Measurements from ENCODE around the gene INS.

INS gene

DNA sequence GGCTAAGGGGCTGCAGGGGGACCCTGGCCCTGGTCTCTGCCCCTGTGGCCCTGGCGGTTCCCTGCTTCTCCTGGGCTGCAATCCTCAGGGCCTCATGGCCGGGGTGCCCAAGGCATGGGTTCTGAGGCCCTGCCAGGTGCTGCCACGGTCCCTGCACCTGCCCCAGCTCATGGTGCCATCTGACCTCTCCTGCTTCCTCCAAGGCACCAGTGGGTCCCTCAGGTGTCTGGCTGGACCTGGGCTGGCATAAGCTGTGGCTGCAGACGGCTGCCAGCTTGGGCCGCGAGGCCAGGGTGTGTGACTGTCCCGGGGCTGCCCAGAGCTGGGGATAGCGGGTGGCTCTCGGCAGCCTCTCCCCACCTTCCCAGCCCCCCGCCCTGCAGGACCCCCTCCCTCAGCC, 2.0 kb downstream of the INS start:
- Histone ChIP-seq H2AFZ (ENCODE audit: low read depth) (no peak overlapping the region), H3K36me3 (ENCODE audit: insufficient read depth) (no peaks in the 10 kb centered on the region), H3K9ac (no peak overlapping the region), H3K79me2 (ENCODE audit: insufficient read depth, low read depth) (no peaks in the 10 kb centered on the region), H3K4me3 (IDR thresholded peaks at IDR 0.05; ENCODE audit: insufficient read depth, low read depth, low read length) (no peak overlapping the region), H3K4me2 (no peak overlapping the region), H3K27ac (no peak overlapping the region), H3K4me1 (ENCODE audit: low read depth, poor library complexity, severe bottlenecking) (no peaks in the 10 kb centered on the region), H3K27me3 (ENCODE audit: insufficient read depth, low read depth) (peaks cover 82% of the 10 kb centered on the region), H4K20me1 (ENCODE audit: insufficient read depth) (no peaks in the 10 kb centered on the region)
- TF ChIP-seq, protein P1, sequence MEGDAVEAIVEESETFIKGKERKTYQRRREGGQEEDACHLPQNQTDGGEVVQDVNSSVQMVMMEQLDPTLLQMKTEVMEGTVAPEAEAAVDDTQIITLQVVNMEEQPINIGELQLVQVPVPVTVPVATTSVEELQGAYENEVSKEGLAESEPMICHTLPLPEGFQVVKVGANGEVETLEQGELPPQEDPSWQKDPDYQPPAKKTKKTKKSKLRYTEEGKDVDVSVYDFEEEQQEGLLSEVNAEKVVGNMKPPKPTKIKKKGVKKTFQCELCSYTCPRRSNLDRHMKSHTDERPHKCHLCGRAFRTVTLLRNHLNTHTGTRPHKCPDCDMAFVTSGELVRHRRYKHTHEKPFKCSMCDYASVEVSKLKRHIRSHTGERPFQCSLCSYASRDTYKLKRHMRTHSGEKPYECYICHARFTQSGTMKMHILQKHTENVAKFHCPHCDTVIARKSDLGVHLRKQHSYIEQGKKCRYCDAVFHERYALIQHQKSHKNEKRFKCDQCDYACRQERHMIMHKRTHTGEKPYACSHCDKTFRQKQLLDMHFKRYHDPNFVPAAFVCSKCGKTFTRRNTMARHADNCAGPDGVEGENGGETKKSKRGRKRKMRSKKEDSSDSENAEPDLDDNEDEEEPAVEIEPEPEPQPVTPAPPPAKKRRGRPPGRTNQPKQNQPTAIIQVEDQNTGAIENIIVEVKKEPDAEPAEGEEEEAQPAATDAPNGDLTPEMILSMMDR (conservative IDR thresholded peaks at IDR 0.05; ENCODE audit: low read depth, low read length) = no peak

DNA sequence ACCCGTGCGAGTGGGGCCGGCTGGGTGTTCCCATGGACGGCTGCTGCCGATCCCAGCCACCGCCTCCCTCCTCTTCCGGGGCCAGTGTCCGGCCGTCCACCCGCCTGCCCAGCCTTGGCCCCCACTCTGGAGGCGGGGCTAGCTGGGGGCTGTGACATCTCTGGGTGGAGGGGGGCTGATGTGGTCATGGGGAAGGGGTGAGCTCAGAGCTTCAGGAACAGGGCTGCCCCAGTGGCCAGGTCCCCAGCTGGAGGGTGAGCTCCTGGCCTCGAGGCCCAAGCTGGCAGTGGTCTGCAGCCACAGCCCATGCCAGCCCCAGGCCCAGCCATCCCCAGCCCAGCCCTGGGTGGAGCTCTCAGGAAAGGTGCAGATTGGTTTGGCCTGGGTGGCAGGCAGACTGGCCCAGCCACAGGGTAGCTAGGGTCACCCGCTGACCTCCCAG, 2.7 kb downstream of the INS start:
- no peak overlapping the region for H3K9ac ChIP-seq

DNA sequence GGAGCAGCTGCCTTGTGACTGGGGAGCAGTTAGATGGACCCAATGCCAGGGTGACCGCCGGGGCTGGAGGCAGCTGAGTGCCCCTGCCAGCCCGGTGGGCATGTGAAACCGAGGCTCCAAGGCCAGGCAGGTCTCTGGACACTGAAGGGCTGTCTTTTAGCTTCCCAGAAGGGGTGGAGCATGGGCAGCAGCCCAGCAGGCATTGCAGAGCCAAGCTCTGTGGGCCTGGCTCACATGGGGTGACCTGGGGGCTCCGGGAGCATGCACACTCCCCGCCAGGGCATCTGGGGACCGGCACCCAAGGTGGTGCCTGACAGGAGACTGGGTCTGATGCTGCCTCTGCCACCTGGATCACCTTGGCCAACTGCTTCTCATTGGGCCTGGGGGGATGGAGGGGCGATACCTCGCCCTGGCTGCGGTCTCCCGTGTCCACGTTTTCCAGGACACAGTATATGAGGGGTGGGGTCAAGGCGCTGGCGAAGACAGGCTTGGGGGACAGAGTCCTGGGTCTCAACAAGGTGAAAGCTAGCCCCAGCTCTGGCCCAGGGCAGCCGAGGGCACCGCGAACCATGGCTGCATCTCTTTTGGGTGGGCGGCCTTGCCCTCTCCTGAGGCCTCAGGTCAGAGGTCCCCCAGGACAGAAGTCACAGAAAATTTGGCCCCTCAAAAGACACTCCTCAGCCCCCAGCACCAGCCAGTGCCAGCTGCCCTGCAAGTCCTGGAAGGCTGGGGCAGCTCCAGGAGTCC, 3.5 kb downstream of the INS start:
- Histone ChIP-seq H3K27me3 (ENCODE audit: insufficient read depth, low read depth) (peaks cover 82% of the 10 kb centered on the region), H2AFZ (ENCODE audit: low read depth) (no peak overlapping the region), H3K36me3 (ENCODE audit: insufficient read depth) (no peaks in the 10 kb centered on the region), H3K9ac (no peak overlapping the region), H3K79me2 (ENCODE audit: insufficient read depth, low read depth) (no peaks in the 10 kb centered on the region), H3K27ac (no peak overlapping the region), H3K4me3 (IDR thresholded peaks at IDR 0.05; ENCODE audit: insufficient read depth, low read depth, low read length) (no peak overlapping the region), H3K4me1 (ENCODE audit: low read depth, poor library complexity, severe bottlenecking) (no peaks in the 10 kb centered on the region), H3K4me2 (no peak overlapping the region), H4K20me1 (ENCODE audit: insufficient read depth) (no peaks in the 10 kb centered on the region)
- TF ChIP-seq, protein P1 (conservative IDR thresholded peaks at IDR 0.05; ENCODE audit: low read depth, low read length) = no peak

More for the DNA sequence above, 2.7 kb downstream of the INS start:
- no peaks in the 10 kb centered on the region for H3K79me2 ChIP-seq (ENCODE audit: insufficient read depth, low read depth)
- no peak overlapping the region for H3K27ac ChIP-seq
- TF ChIP-seq, protein P1 (conservative IDR thresholded peaks at IDR 0.05; ENCODE audit: low read depth, low read length) = no peak
- no peak overlapping the region for H3K4me3 ChIP-seq (IDR thresholded peaks at IDR 0.05; ENCODE audit: insufficient read depth, low read depth, low read length)
- H3K36me3 ChIP-seq (ENCODE audit: insufficient read depth) = no peaks in the 10 kb centered on the region
- no peaks in the 10 kb centered on the region for H3K4me1 ChIP-seq (ENCODE audit: low read depth, poor library complexity, severe bottlenecking)
- H3K27me3 ChIP-seq (ENCODE audit: insufficient read depth, low read depth) = peaks cover 82% of the 10 kb centered on the region
- no peaks in the 10 kb centered on the region for H4K20me1 ChIP-seq (ENCODE audit: insufficient read depth)
- H2AFZ ChIP-seq (ENCODE audit: low read depth) = no peak overlapping the region
- no peak overlapping the region for H3K4me2 ChIP-seq

DNA sequence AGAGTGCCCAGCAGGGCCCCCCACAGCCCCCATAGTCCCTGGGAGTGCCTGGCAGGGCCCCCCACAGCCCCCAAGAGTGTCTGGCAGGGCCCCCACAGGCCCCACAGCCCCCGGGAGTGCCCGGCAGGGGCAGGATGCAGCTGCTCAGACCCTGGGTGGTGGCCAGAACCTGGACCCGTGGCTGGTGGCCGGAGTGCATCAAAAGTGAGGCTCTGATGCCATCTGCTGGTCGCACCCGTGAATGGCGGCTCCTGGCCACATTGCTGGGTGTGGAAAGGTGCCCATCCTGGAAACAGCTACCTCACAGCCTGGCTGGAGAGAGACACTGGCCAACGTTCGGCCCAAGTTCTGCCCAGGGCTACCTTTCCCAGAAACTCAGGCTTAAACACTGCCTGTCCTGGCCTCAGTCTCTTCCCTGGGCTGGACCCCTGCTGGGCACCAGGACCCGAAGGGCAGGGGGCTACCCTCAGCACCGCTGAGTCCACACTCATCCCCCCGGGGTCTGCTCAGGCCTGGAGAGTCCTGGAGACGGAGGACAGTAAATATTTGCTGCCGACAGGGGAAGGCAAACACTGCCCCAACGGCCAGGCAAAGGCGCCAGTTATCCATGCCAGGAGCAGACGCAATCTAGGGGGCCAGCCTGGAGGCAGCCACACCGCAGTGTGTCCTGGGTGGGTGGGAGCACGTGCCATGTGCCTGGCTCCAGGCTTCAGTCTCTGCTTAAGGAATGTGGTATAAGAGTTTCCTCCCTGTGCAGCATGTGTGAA, 4.4 kb downstream of the INS start:
- no peak overlapping the region for H3K4me3 ChIP-seq (IDR thresholded peaks at IDR 0.05; ENCODE audit: insufficient read depth, low read depth, low read length)
- H2AFZ ChIP-seq (ENCODE audit: low read depth) = no peak overlapping the region
- no peak overlapping the region for H3K9ac ChIP-seq
- H3K36me3 ChIP-seq (ENCODE audit: insufficient read depth) = no peaks in the 10 kb centered on the region
- H4K20me1 ChIP-seq (ENCODE audit: insufficient read depth) = no peaks in the 10 kb centered on the region
- peaks cover 83% of the 10 kb centered on the region for H3K27me3 ChIP-seq (ENCODE audit: insufficient read depth, low read depth)
- no peaks in the 10 kb centered on the region for H3K79me2 ChIP-seq (ENCODE audit: insufficient read depth, low read depth)
- H3K4me1 ChIP-seq (ENCODE audit: low read depth, poor library complexity, severe bottlenecking) = no peaks in the 10 kb centered on the region
- H3K27ac ChIP-seq = no peak overlapping the region
- TF ChIP-seq, protein P1 (conservative IDR thresholded peaks at IDR 0.05; ENCODE audit: low read depth, low read length) = peak; percentile 78
- H3K4me2 ChIP-seq = no peak overlapping the region

Measured in KMS-11 (cell line).